ENCODE data around the gene EFNA5. TPM values are rescaled to one million over a fixed set of nuclear protein-coding genes. Genes with fewer than 3 reads are reported as not detected.

Gene EFNA5
- total and polyA plus RNA-seq, 2 of the 8 experiments (the other 6 are each of a cell fraction or from before 2014, with no cell fraction given), result 9.6 to 21.8 TPM

- TF ChIP-seq EP300 (IDR thresholded peaks at IDR 0.05; ENCODE audit: borderline replicate concordance in 1 of 2, low read depth in 2 of 2, low read length in 2 of 2) (no peak), CHD1 (IDR thresholded peaks at IDR 0.05; ENCODE audit: low read depth, low read length) (no peak), RNF2 (IDR thresholded peaks at IDR 0.05; ENCODE audit: borderline replicate concordance, low read depth, low read length, missing control alignments, poor library complexity, severe bottlenecking) (no peak), TCF12 (IDR thresholded peaks at IDR 0.05; ENCODE audit: low read depth, low read length) (no peak)
- TF ChIP-seq, protein P1, sequence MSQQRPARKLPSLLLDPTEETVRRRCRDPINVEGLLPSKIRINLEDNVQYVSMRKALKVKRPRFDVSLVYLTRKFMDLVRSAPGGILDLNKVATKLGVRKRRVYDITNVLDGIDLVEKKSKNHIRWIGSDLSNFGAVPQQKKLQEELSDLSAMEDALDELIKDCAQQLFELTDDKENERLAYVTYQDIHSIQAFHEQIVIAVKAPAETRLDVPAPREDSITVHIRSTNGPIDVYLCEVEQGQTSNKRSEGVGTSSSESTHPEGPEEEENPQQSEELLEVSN (IDR thresholded peaks at IDR 0.05), result no peak
- TF ChIP-seq, protein P2, sequence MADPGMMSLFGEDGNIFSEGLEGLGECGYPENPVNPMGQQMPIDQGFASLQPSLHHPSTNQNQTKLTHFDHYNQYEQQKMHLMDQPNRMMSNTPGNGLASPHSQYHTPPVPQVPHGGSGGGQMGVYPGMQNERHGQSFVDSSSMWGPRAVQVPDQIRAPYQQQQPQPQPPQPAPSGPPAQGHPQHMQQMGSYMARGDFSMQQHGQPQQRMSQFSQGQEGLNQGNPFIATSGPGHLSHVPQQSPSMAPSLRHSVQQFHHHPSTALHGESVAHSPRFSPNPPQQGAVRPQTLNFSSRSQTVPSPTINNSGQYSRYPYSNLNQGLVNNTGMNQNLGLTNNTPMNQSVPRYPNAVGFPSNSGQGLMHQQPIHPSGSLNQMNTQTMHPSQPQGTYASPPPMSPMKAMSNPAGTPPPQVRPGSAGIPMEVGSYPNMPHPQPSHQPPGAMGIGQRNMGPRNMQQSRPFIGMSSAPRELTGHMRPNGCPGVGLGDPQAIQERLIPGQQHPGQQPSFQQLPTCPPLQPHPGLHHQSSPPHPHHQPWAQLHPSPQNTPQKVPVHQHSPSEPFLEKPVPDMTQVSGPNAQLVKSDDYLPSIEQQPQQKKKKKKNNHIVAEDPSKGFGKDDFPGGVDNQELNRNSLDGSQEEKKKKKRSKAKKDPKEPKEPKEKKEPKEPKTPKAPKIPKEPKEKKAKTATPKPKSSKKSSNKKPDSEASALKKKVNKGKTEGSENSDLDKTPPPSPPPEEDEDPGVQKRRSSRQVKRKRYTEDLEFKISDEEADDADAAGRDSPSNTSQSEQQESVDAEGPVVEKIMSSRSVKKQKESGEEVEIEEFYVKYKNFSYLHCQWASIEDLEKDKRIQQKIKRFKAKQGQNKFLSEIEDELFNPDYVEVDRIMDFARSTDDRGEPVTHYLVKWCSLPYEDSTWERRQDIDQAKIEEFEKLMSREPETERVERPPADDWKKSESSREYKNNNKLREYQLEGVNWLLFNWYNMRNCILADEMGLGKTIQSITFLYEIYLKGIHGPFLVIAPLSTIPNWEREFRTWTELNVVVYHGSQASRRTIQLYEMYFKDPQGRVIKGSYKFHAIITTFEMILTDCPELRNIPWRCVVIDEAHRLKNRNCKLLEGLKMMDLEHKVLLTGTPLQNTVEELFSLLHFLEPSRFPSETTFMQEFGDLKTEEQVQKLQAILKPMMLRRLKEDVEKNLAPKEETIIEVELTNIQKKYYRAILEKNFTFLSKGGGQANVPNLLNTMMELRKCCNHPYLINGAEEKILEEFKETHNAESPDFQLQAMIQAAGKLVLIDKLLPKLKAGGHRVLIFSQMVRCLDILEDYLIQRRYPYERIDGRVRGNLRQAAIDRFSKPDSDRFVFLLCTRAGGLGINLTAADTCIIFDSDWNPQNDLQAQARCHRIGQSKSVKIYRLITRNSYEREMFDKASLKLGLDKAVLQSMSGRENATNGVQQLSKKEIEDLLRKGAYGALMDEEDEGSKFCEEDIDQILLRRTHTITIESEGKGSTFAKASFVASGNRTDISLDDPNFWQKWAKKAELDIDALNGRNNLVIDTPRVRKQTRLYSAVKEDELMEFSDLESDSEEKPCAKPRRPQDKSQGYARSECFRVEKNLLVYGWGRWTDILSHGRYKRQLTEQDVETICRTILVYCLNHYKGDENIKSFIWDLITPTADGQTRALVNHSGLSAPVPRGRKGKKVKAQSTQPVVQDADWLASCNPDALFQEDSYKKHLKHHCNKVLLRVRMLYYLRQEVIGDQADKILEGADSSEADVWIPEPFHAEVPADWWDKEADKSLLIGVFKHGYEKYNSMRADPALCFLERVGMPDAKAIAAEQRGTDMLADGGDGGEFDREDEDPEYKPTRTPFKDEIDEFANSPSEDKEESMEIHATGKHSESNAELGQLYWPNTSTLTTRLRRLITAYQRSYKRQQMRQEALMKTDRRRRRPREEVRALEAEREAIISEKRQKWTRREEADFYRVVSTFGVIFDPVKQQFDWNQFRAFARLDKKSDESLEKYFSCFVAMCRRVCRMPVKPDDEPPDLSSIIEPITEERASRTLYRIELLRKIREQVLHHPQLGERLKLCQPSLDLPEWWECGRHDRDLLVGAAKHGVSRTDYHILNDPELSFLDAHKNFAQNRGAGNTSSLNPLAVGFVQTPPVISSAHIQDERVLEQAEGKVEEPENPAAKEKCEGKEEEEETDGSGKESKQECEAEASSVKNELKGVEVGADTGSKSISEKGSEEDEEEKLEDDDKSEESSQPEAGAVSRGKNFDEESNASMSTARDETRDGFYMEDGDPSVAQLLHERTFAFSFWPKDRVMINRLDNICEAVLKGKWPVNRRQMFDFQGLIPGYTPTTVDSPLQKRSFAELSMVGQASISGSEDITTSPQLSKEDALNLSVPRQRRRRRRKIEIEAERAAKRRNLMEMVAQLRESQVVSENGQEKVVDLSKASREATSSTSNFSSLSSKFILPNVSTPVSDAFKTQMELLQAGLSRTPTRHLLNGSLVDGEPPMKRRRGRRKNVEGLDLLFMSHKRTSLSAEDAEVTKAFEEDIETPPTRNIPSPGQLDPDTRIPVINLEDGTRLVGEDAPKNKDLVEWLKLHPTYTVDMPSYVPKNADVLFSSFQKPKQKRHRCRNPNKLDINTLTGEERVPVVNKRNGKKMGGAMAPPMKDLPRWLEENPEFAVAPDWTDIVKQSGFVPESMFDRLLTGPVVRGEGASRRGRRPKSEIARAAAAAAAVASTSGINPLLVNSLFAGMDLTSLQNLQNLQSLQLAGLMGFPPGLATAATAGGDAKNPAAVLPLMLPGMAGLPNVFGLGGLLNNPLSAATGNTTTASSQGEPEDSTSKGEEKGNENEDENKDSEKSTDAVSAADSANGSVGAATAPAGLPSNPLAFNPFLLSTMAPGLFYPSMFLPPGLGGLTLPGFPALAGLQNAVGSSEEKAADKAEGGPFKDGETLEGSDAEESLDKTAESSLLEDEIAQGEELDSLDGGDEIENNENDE (IDR thresholded peaks at IDR 0.05; ENCODE audit: insufficient replicate concordance, low read length), result no peak
These were observed 114.2 kb downstream of the EFNA5 start (continued) for GRCh38 chr5:107556575-107556974.

Measured in H1 (cell line).